SH-SY5Y (cell line): ENCODE data around the gene AMBRA1.

ENCODE experiments used
- GATA2 ChIP-seq: IDR thresholded peaks from 2 replicates; pipeline ENCODE4 v1.6.1; 2011; ENCODE audit warnings: mild to moderate bottlenecking, low read depth, low read length
- GATA3 ChIP-seq: IDR thresholded peaks from 2 replicates; pipeline ENCODE4 v1.6.1; 2011; ENCODE audit warnings: low read depth, mild to moderate bottlenecking, low read length, moderate library complexity

GRCh38 chr11:46376258-46377050 is 217.4 kb downstream of the AMBRA1 start:
- TF ChIP-seq GATA2 (no peak), GATA3 (no peak)
